IMR-90 (cell line): ENCODE measurements around the gene STAT4. TPM values are rescaled to one million over a fixed set of nuclear protein-coding genes. Genes with fewer than 3 reads are reported as not detected.

Source experiments
- ATAC-seq: fragments of 200-7000 bp; cut with Tn5 transposase; 2 replicates; pipeline ENCODE4 v1.9.1; 2020; ENCODE audit warnings: low read depth, mild to moderate bottlenecking, moderate library complexity
- BruUV-seq: library from RNA; stranded (reverse); fragments of 400-500 nt; replicated peaks from 2 replicates; lab custom pipeline; 2021; lab: Mats Ljungman, UMichigan
- CTCF ChIA-PET: fragments of 300-600 bp; formaldehyde crosslinking; extraction: SDS; loops from one replicate; lab custom pipeline; 2021; ENCODE audit warnings: antibody characterized with exemption; lab: Yijun Ruan, JAX
- POLR2A ChIA-PET: fragments of 300-600 bp; sonication (Branson Sonifier 250); formaldehyde crosslinking; loops from one replicate; lab custom pipeline; 2022; ENCODE audit warnings: antibody characterized with exemption; ENCODE audit not compliant: unreplicated experiment; lab: Charles Lee
- DNase-seq: peaks from one replicate; pipeline ENCODE4 v3.0.0; 2013
- H2AFZ ChIP-seq: replicated peaks from 2 replicates; pipeline ENCODE3; 2013; ENCODE audit warnings: low read length, mild to moderate bottlenecking; ENCODE audit not compliant: poor library complexity
- H2AK5ac ChIP-seq: 2 replicates; pipeline ENCODE4 v1.6.1; 2013; ENCODE audit warnings: low read depth, low read length, inconsistent platforms
- H2AK9ac ChIP-seq: replicated peaks from 2 replicates; pipeline ENCODE3; 2013; ENCODE audit warnings: mild to moderate bottlenecking, low read depth, low read length, moderate library complexity; ENCODE audit not compliant: poor library complexity
- H2BK120ac ChIP-seq: 2 replicates; pipeline ENCODE4 v1.6.1; 2013; ENCODE audit warnings: low read depth, low read length, inconsistent platforms
- H2BK15ac ChIP-seq: 3 replicates; pipeline ENCODE4 v1.6.1; 2013; ENCODE audit warnings: low read depth, low read length, inconsistent platforms
- H2BK20ac ChIP-seq: 2 replicates; pipeline ENCODE4 v1.6.1; 2013; ENCODE audit warnings: low read depth, mild to moderate bottlenecking, inconsistent platforms, low read length, moderate library complexity
- H2BK5ac ChIP-seq: 2 replicates; pipeline ENCODE4 v1.6.1; 2013; ENCODE audit warnings: mild to moderate bottlenecking, low read depth, low read length, inconsistent platforms; ENCODE audit not compliant: poor library complexity, severe bottlenecking
- H3K14ac ChIP-seq: replicated peaks from 2 replicates; pipeline ENCODE4 v1.6.1; 2013; ENCODE audit warnings: low read depth, low read length, inconsistent platforms
- H3K18ac ChIP-seq: 2 replicates; pipeline ENCODE4 v1.6.1; 2013; ENCODE audit warnings: low read depth, low read length, control low read depth
- H3K23ac ChIP-seq: 2 replicates; pipeline ENCODE4 v1.6.1; 2013; ENCODE audit warnings: low read depth, low read length, inconsistent platforms
- H3K27ac ChIP-seq: 2 replicates; pipeline ENCODE4 v1.5.1; 2013; ENCODE audit warnings: mild to moderate bottlenecking, control low read depth, low read length; ENCODE audit not compliant: insufficient read depth
- H3K27me3 ChIP-seq: 2 replicates; pipeline ENCODE4 v1.6.1; 2013; ENCODE audit warnings: low read length; ENCODE audit not compliant: control insufficient read depth, insufficient read depth
- H3K36me3 ChIP-seq: 2 replicates; pipeline ENCODE4 v1.6.1; 2013; ENCODE audit warnings: low read length, mixed read lengths; ENCODE audit not compliant: control insufficient read depth, insufficient read depth
- H3K4ac ChIP-seq: 2 replicates; pipeline ENCODE4 v1.6.1; 2013; ENCODE audit warnings: low read depth, low read length, inconsistent platforms
- H3K4me1 ChIP-seq: 2 replicates; pipeline ENCODE4 v1.6.1; 2013; ENCODE audit warnings: low read length, mixed read lengths; ENCODE audit not compliant: control insufficient read depth, insufficient read depth
- H3K4me2 ChIP-seq: 2 replicates; pipeline ENCODE4 v1.6.1; 2013; ENCODE audit warnings: low read depth, mild to moderate bottlenecking, control low read depth, low read length, moderate library complexity
- H3K4me3 ChIP-seq: 2 replicates; pipeline ENCODE4 v1.5.1; 2013; ENCODE audit warnings: low read depth, mild to moderate bottlenecking, control low read depth, low read length, moderate library complexity; ENCODE audit not compliant: insufficient read depth
- H3K56ac ChIP-seq: 2 replicates; pipeline ENCODE4 v1.6.1; 2013; ENCODE audit warnings: low read length, inconsistent platforms; ENCODE audit not compliant: insufficient read depth; ENCODE audit errors: extremely low read depth
- H3K79me1 ChIP-seq, 2 experiments: 2 replicates each; pipeline ENCODE4 v1.6.1; 2013; ENCODE audit warnings: low read length in 2 of 2, inconsistent platforms in 1 of 2, low read depth in 1 of 2
- H3K9ac ChIP-seq: 2 replicates; pipeline ENCODE4 v1.6.1; 2013; ENCODE audit warnings: low read depth, low read length, control low read depth
- H3K9me1 ChIP-seq: 2 replicates; pipeline ENCODE4 v1.6.1; 2013; ENCODE audit warnings: low read length, inconsistent platforms; ENCODE audit not compliant: insufficient read depth
- H3K9me3 ChIP-seq: 2 replicates; pipeline ENCODE4 v1.6.1; 2013; ENCODE audit warnings: low read length; ENCODE audit not compliant: control insufficient read depth, insufficient read depth
- H4K20me1 ChIP-seq: 2 replicates; pipeline ENCODE4 v1.6.1; 2013; ENCODE audit warnings: low read length, inconsistent platforms; ENCODE audit not compliant: insufficient read depth
- H4K5ac ChIP-seq: 2 replicates; pipeline ENCODE4 v1.6.1; 2013; ENCODE audit warnings: mild to moderate bottlenecking, low read depth, low read length, control low read depth
- H4K8ac ChIP-seq, 2 experiments: 2 replicates each; pipeline ENCODE4 v1.6.1; 2013; ENCODE audit warnings: low read depth in 2 of 2, low read length in 2 of 2, control low read depth in 1 of 2, inconsistent platforms in 1 of 2
- H4K91ac ChIP-seq: 2 replicates; pipeline ENCODE4 v1.6.1; 2013; ENCODE audit warnings: low read depth, low read length, inconsistent platforms; ENCODE audit not compliant: insufficient read depth
- CHD1 ChIP-seq: IDR thresholded peaks from 2 replicates; pipeline ENCODE4 v1.6.1; 2012; ENCODE audit warnings: low read depth, low read length, improper control_type of control experiment
- FOS ChIP-seq: fragments of 150-350 bp; IDR thresholded peaks from 2 replicates; pipeline ENCODE4 v1.6.1; 2016; ENCODE audit warnings: low read depth, low read length
- MXI1 ChIP-seq: IDR thresholded peaks from 2 replicates; pipeline ENCODE4 v1.6.1; 2012; ENCODE audit warnings: low read depth, mild to moderate bottlenecking, low read length, moderate library complexity, borderline replicate concordance
- NFE2L2 ChIP-seq: fragments of 150-350 bp; IDR thresholded peaks from 2 replicates; pipeline ENCODE4 v1.6.1; 2016; ENCODE audit warnings: low read depth, mild to moderate bottlenecking, low read length
- RAD21 ChIP-seq: IDR thresholded peaks from 2 replicates; pipeline ENCODE4 v1.6.1; 2012; ENCODE audit warnings: low read length, improper control_type of control experiment
- RCOR1 ChIP-seq: IDR thresholded peaks from 2 replicates; pipeline ENCODE4 v1.6.1; 2012; ENCODE audit warnings: mild to moderate bottlenecking, low read length, improper control_type of control experiment; ENCODE audit not compliant: insufficient replicate concordance
- SMC3 ChIP-seq: fragments of 150-350 bp; IDR thresholded peaks from 2 replicates; pipeline ENCODE4 v1.6.1; 2016; ENCODE audit warnings: low read depth, mild to moderate bottlenecking, antibody characterized with exemption, low read length, moderate library complexity
- USF2 ChIP-seq: fragments of 150-350 bp; IDR thresholded peaks from 2 replicates; pipeline ENCODE4 v1.6.1; 2017; ENCODE audit warnings: mild to moderate bottlenecking, antibody characterized with exemption, low read length, low read depth
- WGBS, 2 experiments: methylation state at CpG; one replicate each; pipeline versions ENCODE4 v1.1.5 to v1.1.7; 2013; ENCODE audit warnings: missing lambda C conversion rate in 2 of 2; ENCODE audit not compliant: insufficient read length in 1 of 2; ENCODE audit errors: extremely low coverage in 2 of 2; 5-methylcytosine and 5-hydroxymethylcytosine counted together
- dilution Hi-C: fragments of 300-500 bp; cut with HindIII; formaldehyde crosslinking; loops from one replicate; pipeline ENCODE4 v1.14.3; 2018; ENCODE audit warnings: low sequenced_read_pairs; ENCODE audit not compliant: unreplicated experiment
- in situ Hi-C: fragments of 300-500 bp; cut with MboI; formaldehyde crosslinking; loops from 3 replicates; pipeline ENCODE4 v1.14.3; 2019; ENCODE audit warnings: low sequenced_read_pairs, inconsistent platforms, mixed read lengths
- intact Hi-C: fragments of 100-400 bp; cut with micrococcal nuclease; formaldehyde crosslinking; loops from 2 replicates; pipeline ENCODE4 v1.10.0; 2022
- polyA plus RNA-seq, 3 experiments: library from polyadenylated mRNA; depleted of rRNA; stranded (reverse); fragments of >200 nt; gene quantifications; 2 replicates each; pipeline ENCODE4 v1.2.3, GENCODE V29; 2012; ENCODE audit warnings: low replicate concordance in 1 of 3
- total RNA-seq: library from RNA; depleted of rRNA; stranded (reverse); fragments of >200 nt; gene quantifications from 2 replicates; pipeline ENCODE4 v1.2.3, GENCODE V29; 2012

Gene STAT4
- total and polyA plus RNA-seq, 2 of the 4 experiments (the other 2 are of a cell fraction): 0.36 to 0.48 TPM

DNA sequence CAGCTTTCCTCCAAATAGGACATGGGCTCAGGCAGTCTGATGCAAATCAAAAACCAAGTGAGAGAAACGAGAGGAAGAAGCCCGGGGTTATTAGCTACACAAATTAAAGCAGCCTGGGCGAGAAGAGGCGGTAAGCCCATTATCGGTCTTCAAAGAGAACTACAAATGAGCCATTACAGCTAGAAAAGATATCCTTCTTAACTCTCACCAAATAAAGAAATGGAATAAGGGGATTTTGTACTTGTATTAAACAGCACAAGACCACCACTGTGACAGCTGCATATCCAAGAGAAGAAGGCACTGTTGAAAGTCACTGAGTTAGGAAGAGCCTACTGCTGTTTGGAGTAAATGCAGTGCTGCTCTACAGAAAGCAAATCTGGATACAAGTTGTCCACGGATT lies 169.5 kb downstream of the STAT4 start:
- no peak overlapping the region for H2BK5ac ChIP-seq
- in situ Hi-C loops: no loop called here
- no peaks in the 10 kb centered on the region for H3K9me3 ChIP-seq
- H3K27me3 ChIP-seq: no peaks in the 10 kb centered on the region
- H3K18ac ChIP-seq: no peak overlapping the region
- H3K4me1 ChIP-seq: peaks cover 5% of the 10 kb centered on the region
- no peak for ATAC-seq
- H4K91ac ChIP-seq: no peak overlapping the region
- H2BK120ac ChIP-seq: no peak overlapping the region
- no peak overlapping the region for H4K8ac ChIP-seq
- peaks cover 0 to 25% of the 10 kb centered on the region in 2 experiments; a peak in 3 of 4 replicates for H3K79me1 ChIP-seq
- H3K4me2 ChIP-seq: no peak overlapping the region
- DNase-seq: no peak
- intact Hi-C loops: no loop called here
- H3K4ac ChIP-seq: no peak overlapping the region
- H2AFZ ChIP-seq: no peak overlapping the region
- TF ChIP-seq CHD1 (no peak), USF2 (no peak), RAD21 (no peak), NFE2L2 (no peak), RCOR1 (no peak), FOS (no peak), MXI1 (no peak), SMC3 (no peak)
- H2AK5ac ChIP-seq: no peak overlapping the region
- no peak overlapping the region for H2BK20ac ChIP-seq
- no peak overlapping the region for H3K23ac ChIP-seq
- H2AK9ac ChIP-seq: no peak overlapping the region
- dilution Hi-C loops: no loop called here
- no CpG with 5 or more reads among the region's 6 CpGs for WGBS, 2 experiments
- no peak overlapping the region for H3K9ac ChIP-seq
- H2BK15ac ChIP-seq: no peak overlapping the region
- no peak overlapping the region for H3K56ac ChIP-seq
- no peak overlapping the region for H3K4me3 ChIP-seq
- peaks cover 57% of the 10 kb centered on the region for H3K36me3 ChIP-seq
- H3K9me1 ChIP-seq: peaks cover 21% of the 10 kb centered on the region
- H3K27ac ChIP-seq: no peak overlapping the region
- BruUV-seq: no TSS peak
- peaks cover 51% of the 10 kb centered on the region for H4K20me1 ChIP-seq
- ChIA-PET POLR2A (no interaction called here), CTCF (no interaction called here)
- H3K14ac ChIP-seq: no peak overlapping the region
- no peak overlapping the region for H4K5ac ChIP-seq
